HG03342 (cell line): ENCODE results near the gene OLR1.

Experiments
- ATAC-seq: cut with Tn5 transposase; IDR thresholded peaks from one replicate; pipeline ENCODE4 v1.9.1; 2021; ENCODE audit warnings: mild to moderate bottlenecking, moderate library complexity; ENCODE audit not compliant: unreplicated experiment

OLR1 gene

GRCh38 chr12:10154145-10154496 lies 17.8 kb downstream of the OLR1 start:
- ATAC-seq = no peak

GRCh38 chr12:10153271-10154144 lies 18.4 kb downstream of the OLR1 start:
- no peak for ATAC-seq

DNA sequence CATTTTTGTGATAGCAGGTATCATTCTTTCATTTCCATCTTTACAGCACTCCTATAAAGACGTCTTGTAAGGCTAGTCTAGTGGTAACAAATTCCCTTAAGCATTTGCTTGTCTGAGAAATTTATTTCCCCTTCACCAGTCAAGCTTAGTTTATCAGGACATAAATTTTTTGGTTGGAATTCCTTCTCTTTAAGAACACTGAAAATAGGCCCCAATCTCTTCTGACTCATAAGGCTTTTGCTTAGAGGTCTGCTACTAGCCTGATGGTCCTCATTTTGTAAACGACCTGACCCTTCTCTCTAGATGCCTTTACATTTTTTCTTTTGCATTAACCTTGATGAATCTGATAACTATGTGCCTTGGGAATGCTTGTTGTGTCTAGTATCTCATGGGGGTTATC lies 20.3 kb downstream of the OLR1 start:
- ATAC-seq = no peak

DNA sequence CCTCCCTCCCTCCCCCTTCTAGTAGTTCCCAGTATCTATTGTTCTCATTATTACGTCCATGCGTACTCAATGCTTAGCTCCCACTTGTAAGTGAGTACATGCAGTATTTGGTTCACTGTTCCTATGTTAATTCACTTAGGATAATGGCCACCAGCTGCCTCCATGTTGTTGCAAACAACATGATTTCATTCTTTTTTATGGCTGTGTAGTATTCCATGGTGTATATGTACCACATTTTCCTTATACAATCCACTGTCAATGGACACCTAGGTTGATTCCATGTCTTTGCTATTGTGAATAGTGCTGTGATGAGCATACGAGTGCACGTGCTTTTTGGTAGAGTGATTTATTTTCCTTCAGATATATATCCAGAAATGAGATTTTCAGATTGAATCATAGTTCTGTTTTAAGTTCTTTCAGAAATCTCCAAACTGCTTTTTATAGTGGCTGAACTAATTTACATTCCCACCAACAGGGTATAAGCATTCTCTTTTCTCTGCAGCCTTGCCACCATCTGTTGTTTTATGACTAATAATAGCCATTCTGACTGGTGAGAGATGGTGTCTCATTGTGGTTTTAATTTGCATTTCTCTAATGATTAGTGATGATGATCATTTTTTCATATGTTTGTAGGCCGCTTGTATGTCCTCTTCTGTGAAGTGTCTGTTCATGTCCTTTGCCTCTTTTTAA lies 24.1 kb downstream of the OLR1 start:
- no peak for ATAC-seq

GRCh38 chr12:10142976-10143589 lies 28.8 kb downstream of the OLR1 start:
- ATAC-seq = no peak

DNA sequence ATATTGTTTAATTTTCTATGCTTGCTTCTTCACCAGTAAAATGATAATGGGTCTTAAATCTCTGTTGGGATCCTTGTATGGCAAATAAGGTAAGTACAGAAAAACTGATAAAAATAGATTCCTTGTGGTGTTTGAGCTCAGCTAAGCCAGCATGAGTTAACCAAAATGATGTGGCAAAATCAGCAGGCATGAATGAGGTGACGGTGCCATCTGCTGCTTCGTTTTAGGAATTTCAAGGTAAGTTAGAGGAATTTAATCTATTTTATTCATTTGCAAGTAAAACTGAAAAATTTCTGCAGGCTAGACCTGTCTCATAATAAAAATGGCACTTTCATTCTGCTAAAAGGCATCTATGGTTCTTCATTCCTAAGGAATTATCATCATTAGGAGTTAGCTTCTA lies 31.9 kb downstream of the OLR1 start:
- no peak for ATAC-seq

GRCh38 chr12:10136637-10137205 lies 35.2 kb downstream of the OLR1 start:
- no peak for ATAC-seq

- ATAC-seq = no peak
These were observed 36.8 kb downstream of the OLR1 start for GRCh38 chr12:10135126-10135525.

GRCh38 chr12:10132850-10133370 lies 39.0 kb downstream of the OLR1 start:
- ATAC-seq = no peak

- ATAC-seq = no peak
These were observed 40.7 kb downstream of the OLR1 start for GRCh38 chr12:10131111-10131690.

DNA sequence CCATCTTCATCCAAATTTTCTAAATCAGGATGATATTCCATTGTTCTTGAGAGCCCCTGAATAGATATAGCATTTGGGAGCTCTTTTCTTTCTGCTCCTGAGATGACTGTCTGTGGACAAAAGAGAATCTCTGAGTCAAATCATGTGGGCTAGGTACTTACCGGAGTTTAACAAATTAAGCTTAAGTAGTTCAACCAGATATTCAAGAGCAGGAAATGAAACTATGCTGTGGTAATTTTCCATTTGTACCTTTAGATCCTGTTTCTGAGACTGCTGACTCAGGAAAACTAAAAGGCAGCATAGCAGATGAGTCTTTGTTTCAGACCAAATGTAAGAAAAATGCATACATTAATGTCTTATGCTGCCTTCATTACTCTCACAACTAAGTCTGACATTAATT lies 41.9 kb downstream of the OLR1 start, which contains the start of gene CLEC7A:
Gene CLEC7A (minus strand): TSS at position 158 of the 400 bp plus-strand sequence. CDS start 117 bp downstream, at position 41.
- peak; percentile 86 for ATAC-seq

GRCh38 chr12:10128687-10129086 lies 43.2 kb downstream of the OLR1 start:
- no peak for ATAC-seq

DNA sequence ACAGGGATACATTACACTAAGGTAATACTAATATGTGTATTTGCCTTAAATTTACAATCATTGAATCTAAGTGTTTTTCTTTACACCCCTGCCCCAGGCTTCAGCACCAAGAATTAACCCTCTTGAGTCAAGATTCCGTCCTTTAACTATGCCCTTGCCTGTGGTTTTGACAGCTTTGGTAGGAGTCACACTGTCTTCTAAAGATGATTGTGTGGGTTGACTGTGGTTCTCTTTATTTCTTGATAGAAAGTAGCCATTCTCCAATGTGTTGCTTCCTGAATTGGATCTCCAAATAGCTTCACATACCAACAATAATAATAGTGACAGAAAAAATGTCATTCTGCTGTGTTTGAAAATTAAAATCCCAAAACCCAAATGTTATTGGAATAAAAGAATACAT lies 45.5 kb downstream of the OLR1 start:
- ATAC-seq = no peak

- ATAC-seq = no peak
These were observed 49.2 kb downstream of the OLR1 start for GRCh38 chr12:10122689-10123088.

DNA sequence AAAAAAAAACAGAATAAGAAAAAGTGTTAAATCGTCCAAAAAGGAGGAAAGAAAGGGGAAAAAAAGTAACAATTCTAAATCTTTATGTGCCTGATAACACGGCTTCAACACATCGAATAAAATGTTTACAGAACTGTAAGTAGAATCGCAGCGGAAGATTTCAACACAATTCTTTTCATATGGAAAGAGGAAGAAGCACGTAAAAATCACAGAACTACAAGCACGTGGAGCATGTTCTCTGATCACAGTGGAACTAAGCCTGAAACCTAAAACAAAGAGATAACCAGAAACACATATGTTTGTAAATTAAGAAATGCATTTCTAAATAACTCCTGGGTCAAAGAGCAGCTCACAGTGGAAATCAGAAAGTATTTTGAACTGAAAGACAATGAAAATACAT lies 50.7 kb downstream of the OLR1 start:
- no peak for ATAC-seq

DNA sequence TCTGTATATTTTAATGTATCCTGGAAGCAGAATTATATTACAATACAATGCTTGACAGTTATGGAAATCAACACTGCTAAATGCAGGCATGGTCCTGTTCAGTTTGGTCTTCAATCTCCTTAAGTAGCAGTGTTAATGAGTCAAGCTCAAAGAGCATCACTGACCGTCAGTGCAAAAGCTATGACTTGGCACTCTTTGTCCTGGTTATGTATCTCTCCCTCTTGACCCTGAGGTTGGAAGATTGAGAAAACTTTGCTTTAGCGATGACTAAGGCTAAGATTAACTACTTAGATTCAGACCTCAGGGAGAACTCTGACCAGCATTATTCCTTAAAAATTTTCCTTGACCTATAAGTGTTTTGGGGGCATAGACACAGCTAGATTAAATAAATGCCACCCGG lies 52.9 kb downstream of the OLR1 start:
- ATAC-seq = no peak

DNA sequence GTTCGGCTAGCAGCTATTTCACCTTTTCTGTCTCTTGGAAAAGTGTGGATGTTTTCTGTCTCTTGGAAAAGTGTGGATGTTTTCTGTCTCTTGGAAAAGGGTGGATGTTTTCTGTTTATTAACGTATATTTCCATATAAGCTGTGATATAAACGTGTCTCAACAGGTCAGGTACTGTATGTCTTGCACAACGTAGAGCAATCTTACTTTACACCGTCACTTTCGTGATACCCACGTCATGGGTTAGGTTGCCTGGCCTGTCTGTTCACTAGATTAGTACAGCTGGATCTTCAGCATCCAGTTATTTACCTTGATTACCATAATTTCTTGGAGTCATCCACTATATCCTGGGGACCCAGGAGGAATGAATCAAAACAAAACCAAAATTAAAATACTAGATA lies 56.0 kb downstream of the OLR1 start:
- ATAC-seq = no peak

GRCh38 chr12:10115311-10115710 lies 56.6 kb downstream of the OLR1 start:
- ATAC-seq = no peak

DNA sequence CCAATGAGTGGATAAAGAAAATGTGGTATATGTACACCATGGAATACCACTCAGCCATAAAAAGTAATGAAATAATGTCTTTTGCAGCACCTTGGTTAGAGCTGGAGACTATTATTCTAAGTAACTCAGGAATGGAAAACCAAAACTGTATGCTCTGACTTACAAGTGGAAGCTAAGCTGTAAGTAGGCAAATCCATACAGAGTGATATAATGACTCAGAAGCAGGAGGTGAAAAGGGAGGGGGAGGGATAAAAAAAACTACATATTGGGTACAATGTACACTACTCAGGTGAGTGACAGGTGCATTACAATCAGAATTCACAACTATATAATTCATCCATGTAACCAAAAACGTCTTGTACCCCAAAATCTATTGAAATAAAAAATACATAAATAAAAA lies 58.0 kb downstream of the OLR1 start:
- no peak for ATAC-seq

DNA sequence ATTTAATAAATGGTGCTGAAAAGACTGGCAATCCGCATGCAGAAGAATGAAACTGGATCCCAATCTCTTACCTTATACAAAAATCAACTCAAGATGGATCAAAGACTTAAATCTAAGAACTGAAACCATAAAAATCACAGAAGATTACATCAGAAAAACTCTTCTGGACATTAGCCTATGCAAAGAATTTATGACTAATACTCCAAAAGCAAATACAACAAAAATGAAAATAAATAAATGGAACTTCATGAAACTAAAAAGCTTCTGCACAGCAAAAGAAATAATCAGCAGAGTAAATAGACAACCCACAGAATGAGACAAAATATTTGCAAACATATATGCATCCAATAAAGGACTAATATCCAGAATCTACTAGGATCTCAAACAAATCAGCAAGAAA lies 58.9 kb downstream of the OLR1 start:
- ATAC-seq = no peak

GRCh38 chr12:10111451-10111850 lies 60.5 kb downstream of the OLR1 start:
- ATAC-seq = no peak
